ENCODE results near the gene JTB. TPM values are rescaled to one million over a fixed set of nuclear protein-coding genes. Genes with fewer than 3 reads are reported as not detected.
A peak's percentile ranks its signal among the peaks of the same experiment; 100 is the strongest.

Gene JTB
- total RNA-seq, 2 experiments from 2014 or later: 124 to 178 TPM

GRCh38 chr1:153991151-153991630, 13.7 kb upstream of the JTB start:
- peak overlapping the region; percentile 62 for H3K27ac ChIP-seq (ENCODE audit: low read depth, low read length, poor library complexity, severe bottlenecking)
- H3K4me1 ChIP-seq (ENCODE audit: insufficient read depth, low read length, poor library complexity, severe bottlenecking): peaks cover 45% of the 10 kb centered on the region
- ChIA-PET CTCF (ENCODE audit: unreplicated experiment) (interaction anchor here (0.5 kb wide), 1 partner anchor 496 kb away, joined by 3 read pairs; no protein-coding TSS in a partner anchor), POLR2A (interaction anchor here (0.7 to 1.4 kb wide), 6 partner anchors 13 to 185 kb away, joined by 3 to 6 read pairs (median 4); partner anchors contain the start of genes CREB3L4 and JTB)
- H2AFZ ChIP-seq (ENCODE audit: low read length): no peak overlapping the region
- TF ChIP-seq, protein P1, sequence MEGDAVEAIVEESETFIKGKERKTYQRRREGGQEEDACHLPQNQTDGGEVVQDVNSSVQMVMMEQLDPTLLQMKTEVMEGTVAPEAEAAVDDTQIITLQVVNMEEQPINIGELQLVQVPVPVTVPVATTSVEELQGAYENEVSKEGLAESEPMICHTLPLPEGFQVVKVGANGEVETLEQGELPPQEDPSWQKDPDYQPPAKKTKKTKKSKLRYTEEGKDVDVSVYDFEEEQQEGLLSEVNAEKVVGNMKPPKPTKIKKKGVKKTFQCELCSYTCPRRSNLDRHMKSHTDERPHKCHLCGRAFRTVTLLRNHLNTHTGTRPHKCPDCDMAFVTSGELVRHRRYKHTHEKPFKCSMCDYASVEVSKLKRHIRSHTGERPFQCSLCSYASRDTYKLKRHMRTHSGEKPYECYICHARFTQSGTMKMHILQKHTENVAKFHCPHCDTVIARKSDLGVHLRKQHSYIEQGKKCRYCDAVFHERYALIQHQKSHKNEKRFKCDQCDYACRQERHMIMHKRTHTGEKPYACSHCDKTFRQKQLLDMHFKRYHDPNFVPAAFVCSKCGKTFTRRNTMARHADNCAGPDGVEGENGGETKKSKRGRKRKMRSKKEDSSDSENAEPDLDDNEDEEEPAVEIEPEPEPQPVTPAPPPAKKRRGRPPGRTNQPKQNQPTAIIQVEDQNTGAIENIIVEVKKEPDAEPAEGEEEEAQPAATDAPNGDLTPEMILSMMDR (conservative IDR thresholded peaks at IDR 0.05; ENCODE audit: low read length): no peak
- TSS peak; percentile 91 for BruUV-seq (replicated peaks)
- intact Hi-C loops (cut with micrococcal nuclease; ENCODE audit: unreplicated experiment): no loop called here
- H3K79me2 ChIP-seq (ENCODE audit: insufficient read depth, low read depth, low read length): peaks cover 27% of the 10 kb centered on the region
- peak overlapping the region; percentile 77 for H3K4me2 ChIP-seq (ENCODE audit: low read length)
- H4K20me1 ChIP-seq (ENCODE audit: insufficient read depth, low read length): peaks cover 5% of the 10 kb centered on the region; the same call in 1 of the 2 replicates
- no peaks in the 10 kb centered on the region for H3K9me2 ChIP-seq (ENCODE audit: insufficient read depth, low read length)
- H3K36me3 ChIP-seq (ENCODE audit: insufficient read depth, low read length): peaks cover 55% of the 10 kb centered on the region
- H3K4me3 ChIP-seq (ENCODE audit: low read depth, low read length, poor library complexity, severe bottlenecking): peak overlapping the region; percentile 81
- H3K9me3 ChIP-seq (ENCODE audit: low read length): no peaks in the 10 kb centered on the region; the same call in 1 of the 2 replicates
- no peak for DNase-seq (ENCODE audit: low spot score)

DNA sequence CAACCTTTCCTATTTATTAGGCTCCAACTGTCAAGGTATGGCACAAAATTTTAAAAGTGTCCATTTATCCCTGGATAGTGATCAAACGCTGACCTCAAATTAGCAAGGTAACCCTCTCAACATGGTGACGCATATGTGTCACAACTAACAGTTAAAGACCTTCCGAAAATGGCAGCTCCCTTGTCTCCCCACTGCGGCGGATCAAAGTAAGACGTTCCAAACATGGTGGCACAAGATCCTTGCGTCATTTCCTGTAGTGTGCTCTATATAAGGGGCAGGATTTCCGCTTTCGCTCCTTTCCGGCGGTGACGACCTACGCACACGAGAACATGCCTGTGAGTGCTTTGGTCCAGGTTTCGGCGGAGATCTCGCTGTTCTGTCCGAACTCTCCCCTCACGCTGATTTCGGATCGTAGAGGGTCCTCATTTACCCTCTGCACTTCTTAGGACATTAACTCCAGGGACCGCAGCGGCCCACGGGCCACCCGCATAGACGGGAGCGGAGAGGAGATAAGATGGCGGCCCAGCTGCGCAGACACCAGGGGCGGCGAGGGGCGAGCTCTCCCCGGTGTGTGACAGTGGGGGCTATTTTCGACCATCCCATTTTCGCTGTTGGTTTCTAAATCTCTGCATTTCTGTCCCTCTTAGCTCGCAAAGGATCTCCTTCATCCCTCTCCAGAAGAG, 13.1 kb upstream of the JTB start, which contains the start of gene RPS27:
RPS27 (plus strand) TSS at position 295 of the 683 bp plus-strand sequence; CDS start at position 330, 35 bp downstream.
- H3K79me2 ChIP-seq (ENCODE audit: insufficient read depth, low read depth, low read length): peaks cover 27% of the 10 kb centered on the region
- ChIA-PET POLR2A (interaction anchor here (0.5 to 1.4 kb wide), 12 partner anchors 12 to 1302 kb away, joined by 3 to 6 read pairs (median 3); partner anchors contain the start of genes CREB3L4 and JTB), CTCF (ENCODE audit: unreplicated experiment) (no interaction called here)
- H4K20me1 ChIP-seq (ENCODE audit: insufficient read depth, low read length): peaks cover 5% of the 10 kb centered on the region; the same call in 1 of the 2 replicates
- H3K4me1 ChIP-seq (ENCODE audit: insufficient read depth, low read length, poor library complexity, severe bottlenecking): peaks cover 50% of the 10 kb centered on the region
- H3K9me2 ChIP-seq (ENCODE audit: insufficient read depth, low read length): no peaks in the 10 kb centered on the region
- DNase-seq (ENCODE audit: low spot score): peak; percentile 99
- peaks cover 49% of the 10 kb centered on the region for H3K36me3 ChIP-seq (ENCODE audit: insufficient read depth, low read length)
- H2AFZ ChIP-seq (ENCODE audit: low read length): peak within 1 kb of the TSS; percentile 66
- TF ChIP-seq EZH2phosphoT487 (IDR thresholded peaks at IDR 0.05; ENCODE audit: borderline replicate concordance, low read depth, low read length): no peak
- TF ChIP-seq, protein P1 (conservative IDR thresholded peaks at IDR 0.05; ENCODE audit: low read length): no peak
- H3K27ac ChIP-seq (ENCODE audit: low read depth, low read length, poor library complexity, severe bottlenecking): peak within 1 kb of the TSS; percentile 62
- intact Hi-C loops (cut with micrococcal nuclease; ENCODE audit: unreplicated experiment): loop anchor here (1.0 kb wide), 1 partner anchor 282 kb away; the partner anchor contains the start of gene HAX1
- peak within 1 kb of the TSS; percentile 81 for H3K4me3 ChIP-seq (ENCODE audit: low read depth, low read length, poor library complexity, severe bottlenecking)
- H3K9me3 ChIP-seq (ENCODE audit: low read length): no peaks in the 10 kb centered on the region; the same call in 1 of the 2 replicates
- peak within 1 kb of the TSS; percentile 77 for H3K4me2 ChIP-seq (ENCODE audit: low read length)
- no TSS peak for BruUV-seq (replicated peaks)

All from OCI-LY7 (cell line).